HG03457 (cell line): Measurements from ENCODE around the gene MT3.

Experiments
- ATAC-seq: cut with Tn5 transposase; IDR thresholded peaks from one replicate; pipeline ENCODE4 v1.9.1; 2021; ENCODE audit warnings: moderate number of reproducible peaks; ENCODE audit not compliant: unreplicated experiment

MT3 gene

DNA sequence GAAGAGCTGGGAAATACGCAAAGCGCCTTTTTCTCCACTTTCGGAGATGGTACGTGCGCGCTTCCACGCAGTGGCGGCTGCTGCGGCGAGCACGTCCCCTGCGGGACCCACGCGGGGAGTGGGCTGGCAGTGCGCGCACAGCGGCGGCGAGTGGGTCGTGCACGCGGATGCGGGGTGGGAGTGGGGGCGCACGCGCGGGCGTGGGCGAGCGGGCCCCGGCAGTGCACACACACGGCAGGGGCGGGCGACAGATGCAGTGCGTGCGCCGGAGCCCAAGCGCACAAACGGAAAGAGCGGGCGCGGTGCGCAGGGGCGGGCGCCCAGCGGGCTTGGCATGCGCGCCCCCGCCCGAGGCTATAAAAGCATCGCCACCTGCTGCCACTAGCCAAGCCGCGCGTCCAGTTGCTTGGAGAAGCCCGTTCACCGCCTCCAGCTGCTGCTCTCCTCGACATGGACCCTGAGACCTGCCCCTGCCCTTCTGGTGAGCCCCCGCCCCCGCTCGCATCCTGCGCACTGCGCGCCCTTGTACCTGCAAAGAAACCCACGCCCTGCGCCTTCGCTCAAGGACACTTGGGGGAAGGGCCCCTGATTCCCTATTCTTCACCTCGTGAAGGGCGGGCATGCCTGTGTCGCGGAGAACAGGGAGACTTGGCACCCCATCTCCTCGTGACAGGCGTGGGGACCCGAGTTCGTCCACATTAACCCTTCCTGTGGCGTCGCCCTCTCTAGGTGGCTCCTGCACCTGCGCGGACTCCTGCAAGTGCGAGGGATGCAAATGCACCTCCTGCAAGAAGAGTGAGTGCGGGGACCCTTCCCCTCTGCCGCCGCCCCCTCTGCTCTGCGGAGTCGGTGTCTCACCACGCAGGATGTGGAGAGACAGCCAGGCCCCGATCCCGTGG is at the start of gene MT3:
Gene MT3 (plus strand): TSS at position 388 of the 899 bp plus-strand sequence. CDS start 63 bp downstream, at position 451.
- ATAC-seq: no peak

DNA sequence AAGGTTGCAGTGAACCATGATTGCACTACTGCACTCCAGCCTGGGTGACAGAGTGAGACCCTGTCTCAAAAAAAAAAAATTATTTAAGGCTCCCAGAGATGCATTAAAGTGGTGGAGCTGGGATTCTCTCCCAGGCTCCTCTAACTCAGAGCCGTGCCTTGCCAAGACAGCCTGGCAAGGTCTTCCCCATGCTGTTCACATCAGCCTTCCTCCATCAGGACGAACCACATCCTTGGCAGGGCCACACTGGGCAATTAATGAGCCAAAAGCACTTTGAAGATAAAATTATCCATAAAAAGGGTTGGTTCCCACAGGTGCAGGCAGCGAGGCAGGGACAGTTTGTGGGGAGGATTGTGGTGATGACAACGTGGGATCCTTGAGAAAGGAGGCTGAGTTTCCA is 49.7 kb upstream of the MT3 start:
- no peak for ATAC-seq

DNA sequence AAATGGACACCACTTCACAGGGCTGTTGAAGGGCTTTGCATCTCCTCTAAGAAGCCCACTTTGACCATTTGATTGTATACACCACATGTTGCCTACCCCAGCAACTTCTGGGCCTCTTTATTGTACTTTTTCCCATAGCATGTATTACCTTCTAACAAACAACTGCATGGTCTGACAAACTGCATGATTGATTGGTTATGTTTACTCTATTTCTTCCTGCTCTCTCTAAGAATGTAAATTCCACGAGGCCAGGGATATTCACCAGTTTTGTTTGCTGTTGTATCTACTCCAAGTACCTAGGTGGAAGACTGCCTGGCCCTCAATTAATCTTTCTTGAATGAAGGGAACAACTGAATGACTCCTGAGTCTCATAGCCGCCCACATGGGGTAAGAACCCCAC is 47.3 kb upstream of the MT3 start:
- ATAC-seq: no peak

DNA sequence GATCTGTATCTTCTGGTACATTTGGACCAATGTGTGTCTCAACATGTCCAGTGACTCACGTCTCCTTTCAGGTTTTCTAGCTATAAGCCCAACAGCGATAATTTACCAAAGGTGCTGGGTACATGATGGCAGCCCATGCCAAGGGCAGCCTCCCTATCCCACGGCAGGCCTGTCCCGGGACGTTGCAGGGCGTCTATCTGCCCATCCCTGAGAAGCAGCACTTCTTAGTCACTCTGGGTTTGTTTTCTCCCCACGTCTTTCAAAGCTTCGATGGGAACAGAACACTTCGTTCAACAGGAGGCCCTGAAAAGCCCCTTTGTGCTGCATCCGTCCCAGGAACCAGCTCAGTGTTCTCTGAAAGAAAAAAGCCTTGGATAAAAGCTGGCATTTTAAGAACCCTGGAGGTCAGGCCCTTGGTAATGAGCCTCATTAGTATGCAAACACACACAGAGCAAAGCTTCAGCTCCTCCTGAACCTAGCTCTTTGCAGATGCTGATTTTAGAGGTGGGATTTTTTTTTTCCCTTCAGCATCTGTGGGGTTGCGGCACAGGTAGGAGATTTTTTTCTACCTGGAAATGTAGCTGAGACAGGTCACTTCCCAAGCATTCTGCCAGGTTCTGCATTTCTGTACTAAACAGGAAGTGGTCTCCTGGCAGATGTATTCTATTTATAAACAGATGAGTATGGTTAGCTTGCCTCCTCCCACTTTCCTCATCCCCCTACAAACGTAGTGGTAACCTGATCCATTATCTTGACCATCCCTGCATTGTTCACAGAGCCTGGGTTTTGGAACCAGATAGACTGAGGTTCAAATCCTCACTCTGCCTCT is 42.0 kb upstream of the MT3 start:
- ATAC-seq: no peak

DNA sequence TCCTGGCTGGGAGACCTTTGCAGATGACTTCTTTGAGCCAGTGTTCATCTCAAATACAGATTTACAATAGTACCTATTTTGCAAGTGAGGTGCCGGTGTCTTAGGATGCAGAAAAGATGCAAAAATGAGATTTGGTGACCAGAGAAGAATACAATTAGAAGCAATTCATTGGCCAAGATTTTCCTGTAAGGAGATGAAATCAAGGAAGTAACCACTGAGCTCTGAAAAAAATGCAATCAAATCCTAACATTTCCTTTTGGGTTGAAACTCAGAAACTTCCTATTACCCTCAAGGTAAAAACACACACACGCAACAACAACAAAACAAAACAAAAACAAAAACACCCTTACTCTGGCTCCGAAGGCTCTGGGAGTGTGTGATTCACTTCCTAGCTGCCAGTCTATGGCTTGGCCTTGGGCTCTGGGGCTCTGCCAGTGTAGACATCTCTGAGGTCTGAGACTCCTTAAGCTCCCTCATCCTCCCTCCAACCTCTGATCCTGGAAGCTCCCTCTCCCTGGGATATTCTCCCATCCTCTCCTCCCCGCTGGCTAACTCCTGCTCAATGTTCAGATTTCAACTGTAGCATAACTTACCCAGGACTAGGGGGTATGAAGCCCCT is 41.3 kb upstream of the MT3 start:
- no peak for ATAC-seq

DNA sequence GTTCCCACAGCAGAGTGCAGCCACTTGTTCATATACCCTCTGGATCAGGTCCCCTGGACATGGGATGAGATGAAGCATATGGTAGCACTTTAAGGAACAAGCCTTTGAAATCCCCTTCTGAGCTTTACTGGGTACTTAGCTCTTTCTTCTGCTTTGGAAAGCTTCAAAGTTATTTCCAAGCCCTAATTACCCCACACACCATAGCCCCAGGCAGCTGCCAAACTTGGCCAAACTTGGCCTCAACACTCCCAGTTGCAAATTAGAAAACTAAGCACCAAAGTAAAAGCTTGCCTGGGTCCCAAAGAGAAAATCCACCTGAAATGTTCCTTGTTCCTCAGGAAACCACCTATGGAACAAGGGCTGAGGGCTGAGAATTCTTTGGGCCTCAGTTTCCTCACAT is 40.2 kb upstream of the MT3 start:
- no peak for ATAC-seq

DNA sequence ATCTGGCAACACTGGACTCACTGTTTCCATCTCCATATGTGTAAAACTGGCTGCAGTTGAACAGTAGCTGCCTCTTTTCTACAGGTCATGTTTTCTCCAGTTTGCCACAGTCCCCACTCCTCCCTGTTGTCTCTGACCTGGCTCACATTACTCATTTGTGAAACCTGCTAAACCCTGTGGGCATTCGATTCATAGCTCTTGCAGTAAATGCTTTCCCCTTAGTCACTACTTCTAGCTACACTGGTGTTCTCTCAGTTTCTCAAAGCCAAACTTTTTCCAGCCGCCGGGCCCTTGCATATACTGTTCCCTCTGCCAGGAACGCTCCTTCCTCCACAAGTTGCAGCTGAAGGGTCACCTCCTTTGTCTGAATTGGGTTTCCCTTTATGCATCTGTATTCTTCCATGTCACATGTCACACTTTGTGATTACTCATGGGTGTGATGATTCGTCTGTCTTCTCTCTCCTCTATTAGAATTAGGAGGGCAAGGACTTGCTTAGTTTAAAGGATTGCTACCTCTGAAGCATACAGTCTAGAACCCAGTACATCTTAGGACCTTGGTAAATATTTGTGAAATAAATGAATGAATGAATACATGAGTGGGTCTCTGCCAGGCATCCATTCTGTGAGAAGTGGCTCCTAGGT is 39.5 kb upstream of the MT3 start:
- no peak for ATAC-seq

DNA sequence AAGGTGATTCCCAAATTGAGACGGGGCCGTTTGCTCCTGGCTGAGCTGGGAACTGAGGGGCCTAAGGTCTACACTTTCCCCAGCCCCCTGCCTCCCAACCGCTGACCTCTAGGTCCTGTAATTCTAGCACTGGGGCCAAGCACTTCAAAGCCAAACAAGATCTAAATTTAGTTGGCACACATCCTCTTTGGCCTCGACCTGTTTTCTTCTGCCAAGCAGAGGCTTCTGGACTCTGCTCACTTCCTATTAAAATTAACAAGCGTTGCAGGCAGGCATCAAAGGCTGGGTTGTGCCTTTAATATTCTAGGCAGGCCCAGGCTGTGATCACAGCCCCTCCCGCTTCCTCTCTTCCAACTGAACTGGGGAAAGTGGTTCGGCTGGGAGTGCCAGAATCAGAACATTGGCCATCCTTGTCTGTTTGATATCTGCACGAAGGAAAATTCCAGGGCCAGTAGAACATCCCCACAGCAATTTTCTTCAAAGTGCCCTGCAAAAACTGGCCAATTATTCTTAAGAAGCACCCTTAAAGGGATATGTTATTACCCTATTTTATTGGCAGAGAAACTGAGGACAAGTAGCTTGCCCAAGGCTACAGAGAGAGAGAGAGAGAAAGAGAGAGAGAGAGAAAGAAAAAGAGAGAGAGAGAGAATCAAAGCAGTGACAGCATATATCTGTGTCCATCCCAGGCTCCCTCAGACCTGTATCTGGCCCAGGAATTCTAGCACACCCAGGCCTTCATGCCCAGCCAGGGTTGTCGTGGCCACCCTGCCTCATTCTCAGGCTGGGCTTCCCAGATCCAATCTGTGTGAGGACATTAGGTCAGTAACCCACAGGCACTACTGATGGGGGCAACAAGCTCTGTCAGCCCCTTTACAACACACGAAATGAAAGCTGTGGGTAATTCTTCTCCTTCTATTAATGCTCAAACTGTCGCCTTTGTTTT is 37.3 kb upstream of the MT3 start:
- ATAC-seq: no peak

DNA sequence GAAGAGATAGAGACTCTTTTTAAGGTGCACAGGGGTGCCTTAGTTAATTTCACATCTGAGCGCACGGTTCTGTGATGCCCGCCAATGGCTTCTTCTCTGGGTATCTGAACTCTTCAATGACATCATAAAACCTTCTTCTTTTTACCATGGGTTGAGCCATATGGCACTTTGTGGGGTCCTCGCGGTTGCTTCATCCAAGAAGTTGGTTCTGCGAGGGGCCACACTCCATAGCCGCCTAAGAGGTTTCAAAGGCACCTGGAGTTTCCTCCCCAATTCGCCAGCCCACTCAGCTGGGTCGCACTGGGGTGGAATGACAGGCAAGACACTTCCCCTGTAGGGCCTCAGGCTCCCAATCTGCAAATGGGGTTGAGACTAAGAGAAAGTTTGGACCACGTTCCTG is 34.9 kb upstream of the MT3 start:
- no peak for ATAC-seq

DNA sequence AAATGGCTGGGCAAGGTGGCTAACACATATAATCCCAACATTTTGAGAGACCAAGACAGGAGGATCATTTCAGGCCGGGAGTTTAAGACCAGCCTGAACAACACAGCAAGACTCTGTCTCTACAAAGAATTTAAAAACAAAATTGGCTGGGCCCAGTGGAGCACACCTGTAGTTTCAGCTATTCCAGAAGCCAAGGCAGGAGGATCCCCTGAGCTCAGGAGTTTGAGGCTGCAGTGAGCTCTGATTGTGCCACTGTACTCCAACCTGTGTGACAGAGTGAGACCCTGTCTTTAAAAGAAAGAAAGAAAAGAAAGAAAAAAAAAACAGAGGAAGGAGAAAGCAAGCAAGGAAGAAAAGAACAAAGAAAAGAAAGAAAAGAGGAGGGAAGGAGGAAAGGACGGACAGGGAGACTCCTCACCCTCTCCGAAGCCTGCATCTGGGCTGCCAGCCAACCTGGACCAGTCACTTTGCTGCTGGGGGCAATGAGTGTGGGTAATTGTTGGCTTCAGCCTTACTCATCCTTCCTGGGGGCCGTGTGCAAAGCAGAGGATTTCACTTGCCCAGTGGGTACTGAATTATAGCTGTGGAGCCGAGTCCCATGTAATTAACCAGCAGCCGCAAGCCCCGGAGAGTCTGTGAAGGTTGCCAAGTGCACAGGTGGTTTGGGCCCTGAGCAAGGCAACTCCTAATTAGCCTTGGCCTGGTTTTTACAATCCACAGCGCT is 31.1 kb upstream of the MT3 start:
- ATAC-seq: no peak

DNA sequence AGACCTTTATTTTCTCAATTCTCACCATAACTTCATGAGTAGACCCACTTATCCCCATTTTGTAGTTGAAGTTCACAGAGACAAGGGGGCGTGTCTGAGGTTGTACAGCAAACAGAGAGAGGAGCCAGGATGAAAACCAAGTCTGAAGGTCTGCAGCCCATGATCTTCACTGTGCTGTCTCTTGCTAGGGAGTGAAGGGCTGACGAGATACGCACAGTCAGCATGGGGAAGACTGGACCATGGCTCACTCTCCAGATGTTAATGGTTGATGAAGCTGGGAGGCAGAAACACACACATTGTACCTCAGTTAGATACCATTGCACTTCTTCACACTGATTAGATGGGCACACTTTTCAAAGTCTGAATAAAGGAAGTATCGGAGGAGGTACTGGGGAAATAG is 30.2 kb upstream of the MT3 start:
- ATAC-seq: no peak

DNA sequence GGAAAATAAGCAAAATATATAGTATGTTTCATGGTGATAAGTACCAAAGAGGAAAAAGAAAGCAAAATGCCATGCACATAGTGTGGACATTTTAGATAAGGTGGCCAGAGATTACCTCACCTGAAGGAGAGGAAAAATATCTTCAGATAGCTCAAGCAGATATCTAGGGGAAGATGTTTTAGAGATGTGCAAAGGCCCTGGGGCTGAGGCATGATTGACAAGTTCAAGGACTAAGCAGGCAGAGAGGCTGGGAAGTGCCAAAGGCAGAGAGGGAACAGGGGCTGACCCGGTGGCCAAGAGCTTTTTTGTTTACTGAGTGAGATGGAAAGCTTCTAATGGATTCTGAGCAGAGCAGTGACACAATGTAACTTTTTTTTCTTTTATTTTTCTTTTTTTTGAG is 28.9 kb upstream of the MT3 start:
- no peak for ATAC-seq

DNA sequence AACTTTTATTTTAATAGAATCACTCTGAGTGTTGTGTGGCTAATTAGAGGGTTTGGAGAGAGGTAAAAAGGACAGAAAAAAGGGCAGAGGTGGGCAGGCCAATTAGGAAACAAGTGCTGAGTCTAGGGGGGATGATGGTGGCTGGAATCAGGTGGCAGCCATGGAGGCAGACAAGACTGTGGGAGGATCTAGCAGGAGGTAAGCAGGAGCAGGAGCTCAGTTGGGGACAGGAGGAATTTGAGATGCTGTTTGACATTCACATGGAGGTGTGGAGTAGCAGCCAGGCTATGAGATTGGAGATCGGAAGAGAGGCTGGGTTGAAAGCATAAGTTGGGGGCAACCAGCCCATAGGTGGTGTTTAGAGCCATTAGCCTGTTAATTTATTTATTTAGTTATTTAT is 28.2 kb upstream of the MT3 start:
- ATAC-seq: no peak

DNA sequence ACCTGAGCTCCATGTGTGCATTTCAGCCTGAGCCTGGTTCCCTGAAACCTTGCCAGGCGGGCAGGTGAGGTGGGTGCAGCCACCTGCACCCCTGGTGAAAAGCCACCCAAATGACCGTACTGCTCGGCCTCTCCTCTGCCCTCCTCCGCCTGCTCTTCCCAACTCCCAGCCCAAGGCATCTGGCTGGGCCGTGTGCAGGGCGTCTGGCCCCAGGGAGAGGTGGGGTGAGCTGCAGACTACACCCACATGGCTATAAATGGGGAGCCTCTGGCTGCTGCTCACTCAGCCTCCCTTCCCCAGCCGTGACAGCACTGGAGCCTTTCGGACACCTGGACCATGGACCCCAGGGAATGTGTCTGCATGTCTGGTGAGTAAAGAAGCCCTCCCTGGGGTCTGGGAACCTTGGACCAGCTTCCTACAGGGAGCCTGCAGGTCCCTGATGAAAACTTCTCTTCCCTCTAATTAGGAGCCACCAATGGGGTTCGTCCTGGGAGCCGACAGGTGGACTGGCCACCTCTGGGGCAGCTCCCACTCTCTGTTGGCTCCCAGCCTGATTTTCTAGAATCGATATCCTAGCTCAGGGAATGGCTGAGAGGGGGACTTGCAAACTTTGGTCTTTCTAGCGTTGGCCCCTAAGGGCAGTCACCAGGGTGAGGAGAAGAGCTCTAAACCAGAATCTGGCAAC is 24.4 kb upstream of the MT3 start, which contains the start of gene MT4:
Gene MT4 (plus strand): TSS at position 281 of the 685 bp plus-strand sequence. CDS start 56 bp downstream, at position 337.
- no peak for ATAC-seq

DNA sequence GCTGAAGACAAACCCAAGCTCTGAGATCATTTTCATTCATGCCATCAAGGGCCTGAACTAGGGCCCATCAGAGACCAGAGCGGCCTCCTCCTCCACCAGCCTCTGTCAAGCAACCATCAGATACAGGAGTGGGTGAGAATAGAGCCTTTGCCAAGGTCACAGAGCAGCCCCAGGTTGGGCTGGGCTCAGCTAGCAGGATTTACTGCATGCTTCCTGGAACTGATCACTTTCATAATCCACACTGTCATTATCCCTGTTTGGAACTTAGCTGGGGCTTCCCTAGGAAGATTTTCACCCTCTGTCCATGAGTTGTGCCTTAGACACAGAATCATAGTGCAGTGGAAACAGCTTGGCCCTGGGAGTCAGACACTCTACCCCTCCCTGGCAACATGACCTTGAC is 19.4 kb upstream of the MT3 start:
- no peak for ATAC-seq

DNA sequence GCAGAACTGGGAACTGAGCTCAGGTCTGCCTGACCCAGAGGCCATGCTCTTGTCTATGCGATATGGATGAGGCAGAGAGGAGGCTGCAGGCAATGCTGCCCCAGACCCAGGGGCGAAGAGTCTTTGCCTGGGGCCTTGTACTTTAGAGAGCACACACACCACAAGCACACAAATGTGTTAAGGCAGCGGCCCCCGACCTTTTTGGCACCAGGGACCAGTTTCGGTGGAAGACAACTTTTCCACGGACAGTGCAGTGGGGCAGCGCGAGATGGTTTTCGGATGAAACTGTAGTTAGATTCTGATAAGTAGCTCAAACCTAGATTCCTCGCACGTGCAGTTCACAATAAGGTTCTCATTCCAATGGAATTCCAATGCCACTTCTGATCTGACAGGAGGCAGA is 17.8 kb upstream of the MT3 start:
- ATAC-seq: no peak

DNA sequence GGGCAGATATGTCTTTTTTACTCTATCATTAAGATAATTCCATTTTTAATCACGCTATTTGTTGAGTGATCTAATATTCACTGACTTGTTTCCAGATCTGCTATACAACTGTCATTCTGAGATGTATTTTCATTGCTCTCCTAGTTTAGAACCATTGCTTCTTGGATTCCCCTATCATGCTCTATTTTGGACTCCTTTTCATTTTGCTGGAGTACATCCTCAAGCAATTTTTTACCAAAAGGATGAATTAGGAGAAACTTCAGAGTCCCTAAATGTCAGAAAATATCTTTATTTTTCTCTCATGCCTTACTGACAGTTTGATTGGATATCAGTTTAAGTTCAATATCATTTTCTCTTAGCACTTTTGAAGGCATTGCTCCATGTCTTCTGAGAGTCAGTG is 14.7 kb upstream of the MT3 start:
- ATAC-seq: no peak

DNA sequence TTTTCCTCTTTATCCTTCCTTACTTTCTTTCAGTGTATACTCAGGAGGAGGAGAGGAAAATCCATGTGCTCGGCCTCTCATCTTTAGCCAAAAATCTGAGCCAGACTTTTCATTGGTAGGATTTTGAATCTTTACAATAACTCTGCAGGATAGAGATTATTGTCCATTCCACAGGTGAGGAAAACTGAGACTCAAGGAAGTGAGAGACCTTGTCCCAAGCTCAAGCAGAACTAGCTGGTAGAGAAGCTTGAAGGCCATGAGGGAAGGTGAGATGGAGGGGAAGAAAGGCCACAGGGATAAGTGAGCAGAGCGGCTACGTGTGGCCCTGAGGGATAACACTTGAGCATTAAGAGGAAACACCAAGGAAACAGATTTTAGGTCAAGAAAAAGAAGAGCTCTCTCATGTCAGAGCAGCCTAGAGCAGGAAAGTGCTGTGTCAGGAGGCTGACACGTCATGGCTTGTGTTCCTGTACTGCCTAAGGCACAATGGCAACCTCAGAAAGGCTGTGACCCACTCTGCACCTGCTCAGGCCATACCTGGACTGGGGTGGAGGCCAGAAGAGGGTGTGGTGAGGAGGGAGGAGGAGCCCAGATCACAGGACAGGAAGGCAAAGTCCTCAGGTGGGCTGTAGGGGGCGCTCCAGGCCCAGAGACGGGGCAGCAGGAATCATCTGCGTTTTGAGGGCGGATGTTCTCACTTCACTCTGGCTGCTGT is 12.6 kb upstream of the MT3 start:
- peak; percentile 76 for ATAC-seq
